ENCODE data around the gene ZBTB7C.

Gene ZBTB7C

GRCh38 chr18:48417985-48418384 is 8.8 kb upstream of the ZBTB7C start:
- DNase-seq = no peak

GRCh38 chr18:48413342-48413741 is 4.2 kb upstream of the ZBTB7C start:
- no peak for DNase-seq

- peak; percentile 70 for DNase-seq
Observed at GRCh38 chr18:48412339-48412929, 3.3 kb upstream of the ZBTB7C start.

DNA sequence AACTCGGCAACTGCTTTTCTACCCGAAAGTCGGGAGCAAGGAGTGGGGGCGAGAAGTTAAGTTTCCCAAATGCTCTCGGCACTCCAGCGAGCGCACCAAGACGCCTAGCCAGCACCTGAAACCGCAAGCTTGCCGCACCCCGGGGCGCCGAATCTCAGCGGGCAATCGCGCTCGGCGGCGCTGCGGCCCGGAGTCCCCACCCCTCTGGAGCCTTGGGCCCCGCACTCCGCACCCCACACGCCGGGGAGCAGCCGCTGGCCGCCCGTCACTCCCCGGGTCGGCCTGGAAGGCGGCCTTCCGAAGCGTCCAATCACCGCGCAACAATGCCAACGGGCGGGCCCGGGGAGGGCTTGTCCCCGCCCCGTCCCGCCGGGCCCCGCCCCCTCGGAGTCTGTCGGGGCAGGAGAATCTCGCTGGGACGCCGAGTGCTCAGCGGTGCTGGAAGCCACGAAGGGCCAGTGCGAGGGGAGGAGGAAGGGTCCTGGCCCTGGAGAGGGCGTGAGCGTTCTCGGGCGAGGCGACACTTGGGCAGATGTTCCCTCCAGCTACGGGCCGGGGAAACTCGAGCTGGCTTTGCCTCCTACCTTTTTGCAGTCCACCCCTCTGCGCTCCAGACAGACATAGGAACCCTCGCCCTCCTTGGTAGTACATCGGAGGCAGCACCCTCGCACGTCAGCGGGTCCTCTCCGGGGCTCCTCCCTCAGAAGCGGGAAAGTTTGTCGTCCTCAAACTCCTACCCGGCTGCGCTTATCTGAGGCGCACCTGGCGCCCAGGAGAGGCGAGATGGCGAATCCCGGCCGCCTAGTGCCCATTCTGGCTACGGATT is 1.1 kb upstream of the ZBTB7C start:
- DNase-seq = peak; percentile 95

- peak; percentile 69 for DNase-seq
Observed at GRCh38 chr18:48409591-48410094, 460 bp upstream of the ZBTB7C start.

DNA sequence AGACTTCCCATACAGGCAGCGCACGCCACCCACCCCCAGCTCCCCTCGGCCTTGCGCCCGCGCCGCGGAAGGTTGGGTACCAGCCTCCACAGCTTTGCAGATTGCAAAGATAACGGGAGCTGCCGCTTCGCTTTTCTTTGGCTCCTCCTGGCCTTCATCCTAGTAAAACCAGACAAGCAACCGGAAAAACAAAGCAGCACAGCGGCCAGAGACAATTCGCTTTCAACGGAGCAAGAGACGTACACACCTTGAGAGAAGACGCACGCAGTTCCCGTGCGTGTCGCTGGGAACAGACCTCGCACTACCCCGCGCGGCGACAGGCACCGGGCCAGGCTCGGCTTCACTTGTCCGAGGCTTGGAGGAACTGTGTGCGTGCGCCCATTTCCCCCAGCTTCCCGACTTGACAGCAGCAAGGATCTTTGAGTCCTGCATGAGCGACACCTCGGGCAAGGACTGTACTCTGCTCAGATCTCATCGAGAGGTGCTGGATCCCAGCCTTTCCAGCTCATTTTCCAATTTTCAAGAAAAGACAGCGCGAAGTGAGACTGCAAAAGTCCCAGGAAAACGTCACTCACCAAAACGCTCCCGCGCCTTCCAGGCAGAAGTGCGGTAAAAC is 964 bp downstream of the ZBTB7C start:
- peak; percentile 43 for DNase-seq

DNA sequence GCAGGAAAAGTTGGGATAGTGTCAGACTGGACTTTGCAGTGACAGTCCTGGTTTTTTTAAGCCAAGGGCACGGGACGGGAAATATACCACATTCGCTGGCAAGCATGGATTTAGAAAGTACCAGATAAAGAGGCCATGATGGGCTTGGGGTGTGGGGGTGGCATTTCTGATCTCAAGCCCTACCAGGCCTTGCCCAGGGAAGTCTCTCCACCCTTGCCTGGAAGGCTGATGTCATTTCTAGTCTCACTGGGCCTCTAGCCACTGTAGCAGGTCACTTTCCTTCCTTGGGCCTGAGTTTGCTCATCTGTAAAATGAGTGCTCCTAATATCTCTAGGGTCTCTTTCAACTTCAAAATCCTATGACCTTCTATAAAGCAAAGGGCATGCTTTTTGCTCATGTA is 1.8 kb downstream of the ZBTB7C start:
- DNase-seq = no peak

GRCh38 chr18:48405978-48406377 is 3.2 kb downstream of the ZBTB7C start:
- no peak for DNase-seq

DNA sequence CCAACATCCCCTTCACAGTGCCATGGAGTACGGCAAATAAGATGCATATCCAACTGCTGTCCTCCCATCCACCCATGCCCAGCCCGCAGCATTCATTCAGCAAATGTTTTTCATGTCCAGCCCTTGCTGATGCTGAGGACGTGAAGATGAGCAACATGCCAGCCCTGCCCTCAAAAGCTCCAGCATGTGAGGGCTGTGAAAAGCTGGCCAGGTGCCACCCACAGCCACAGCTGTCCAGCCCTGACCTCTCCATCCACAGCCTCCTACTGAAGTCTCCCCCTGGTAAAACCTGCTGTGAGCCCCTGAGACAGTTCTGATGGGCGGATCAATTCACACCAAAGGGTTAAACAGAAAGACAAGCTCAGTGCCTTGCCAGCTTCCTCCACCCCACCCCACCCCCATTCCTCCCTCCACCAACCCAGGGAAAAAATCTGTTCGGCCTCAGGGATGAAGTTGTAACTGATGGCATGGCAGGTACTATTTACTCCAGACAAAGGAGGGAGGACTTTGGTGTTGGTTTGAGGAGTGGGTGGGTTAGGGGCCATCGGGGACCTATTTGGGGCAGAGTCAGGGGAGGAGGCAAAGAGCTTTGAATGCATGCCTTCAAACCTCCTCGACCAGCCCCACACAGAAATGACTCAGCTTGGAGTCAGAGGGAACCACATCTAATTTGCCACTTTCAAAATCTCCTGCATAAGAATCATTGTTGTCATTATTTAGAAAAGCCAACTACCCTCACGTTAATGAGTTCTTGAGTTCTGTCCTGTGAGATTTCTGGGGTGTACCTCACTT is 4.3 kb downstream of the ZBTB7C start:
- no peak for DNase-seq

- DNase-seq = no peak
Observed at GRCh38 chr18:48402953-48403352, 6.2 kb downstream of the ZBTB7C start.

GRCh38 chr18:48399303-48400075 is 9.7 kb downstream of the ZBTB7C start:
- DNase-seq = no peak

GRCh38 chr18:48398074-48398473 is 11.1 kb downstream of the ZBTB7C start:
- DNase-seq = no peak

DNA sequence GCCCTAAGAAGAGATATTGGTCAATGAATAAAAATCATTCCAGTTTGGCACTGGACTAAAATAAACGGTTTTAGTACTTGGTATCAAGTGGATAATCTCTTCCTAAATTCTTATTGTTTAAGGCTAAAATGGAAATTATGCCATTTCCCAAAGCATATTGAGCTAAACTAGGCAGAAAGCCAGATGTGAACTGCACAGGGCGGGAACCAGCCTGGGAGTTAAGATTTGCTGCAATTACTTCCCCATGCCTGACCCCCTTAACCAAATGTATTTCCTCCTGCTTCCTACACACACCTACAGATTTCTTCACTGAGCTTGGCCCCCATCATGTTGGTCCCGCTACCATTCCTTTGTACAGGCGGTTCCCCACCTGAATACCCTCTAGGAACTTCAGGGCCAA is 12.2 kb downstream of the ZBTB7C start:
- DNase-seq = no peak

DNA sequence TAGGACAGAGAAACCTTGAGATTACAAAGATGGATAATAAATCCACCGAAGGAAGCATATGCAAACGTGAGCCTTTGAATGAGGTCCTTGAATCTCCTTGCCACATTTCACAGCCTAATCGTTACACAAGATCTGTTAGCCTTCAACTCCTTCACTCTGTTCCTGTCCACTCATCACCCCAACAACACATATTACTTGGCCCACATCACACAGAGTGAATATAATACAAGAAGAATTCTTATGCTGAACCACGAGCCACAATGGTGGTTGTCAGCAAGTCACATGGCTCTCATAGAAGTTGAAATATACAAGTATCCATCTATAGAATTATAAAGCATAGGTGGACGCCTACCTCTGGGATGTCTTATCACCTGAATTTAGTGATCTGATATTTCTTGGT is 12.6 kb downstream of the ZBTB7C start:
- DNase-seq = no peak

- no peak for DNase-seq
Observed at GRCh38 chr18:48395646-48396045, 13.5 kb downstream of the ZBTB7C start.

DNA sequence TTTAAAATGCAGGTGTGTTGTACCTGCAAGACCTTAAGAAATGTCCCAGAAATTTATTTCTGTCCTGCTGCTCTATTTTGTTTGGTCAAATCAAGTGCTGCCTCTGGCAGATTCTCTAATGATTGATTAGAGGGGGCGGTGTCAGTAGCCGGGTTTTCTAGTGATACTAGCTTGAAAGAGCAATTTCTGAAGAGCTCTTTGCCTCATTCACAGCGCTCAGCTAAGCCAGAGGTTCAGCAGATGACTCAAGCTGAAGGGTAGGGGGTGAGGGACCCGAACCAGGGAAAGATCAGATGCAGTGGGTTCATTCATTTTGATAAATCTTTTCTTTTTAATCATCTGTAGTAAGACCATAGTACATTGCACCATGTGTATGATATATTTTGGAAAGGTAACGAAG is 15.0 kb downstream of the ZBTB7C start:
- DNase-seq = no peak

- DNase-seq = no peak
Observed at GRCh38 chr18:48393776-48394175, 15.4 kb downstream of the ZBTB7C start.

DNA sequence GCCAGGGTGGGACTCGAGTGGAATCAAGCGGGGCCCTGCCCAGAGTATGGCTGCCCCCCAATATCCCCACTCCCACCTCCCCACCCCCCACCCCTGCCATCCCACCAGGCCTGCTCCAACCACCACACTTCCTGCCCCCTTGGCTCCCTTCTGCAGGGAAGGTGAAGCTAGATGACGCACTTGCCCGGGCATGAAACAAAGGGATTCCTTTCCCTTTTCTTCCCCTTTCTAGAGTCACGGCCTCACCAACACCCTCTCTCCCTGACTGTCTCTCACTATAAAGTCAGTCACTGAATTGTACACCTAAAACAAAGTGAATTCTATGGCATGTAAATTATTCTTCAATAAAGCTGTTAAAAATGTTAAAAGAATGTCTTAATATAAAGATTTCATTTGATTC is 16.0 kb downstream of the ZBTB7C start:
- DNase-seq = no peak

- no peak for DNase-seq
Observed at GRCh38 chr18:48392268-48392667, 16.9 kb downstream of the ZBTB7C start.

- no peak for DNase-seq
Observed at GRCh38 chr18:48391868-48392267, 17.3 kb downstream of the ZBTB7C start.

- DNase-seq = no peak
Observed at GRCh38 chr18:48390641-48391040, 18.5 kb downstream of the ZBTB7C start.

GRCh38 chr18:48388478-48388877 is 20.7 kb downstream of the ZBTB7C start:
- DNase-seq = no peak

Measured in NCI-H146 (cell line).